Activated CD4-positive, alpha-beta T cell treated with anti-CD3 and anti-CD28 coated beads, Interleukin-2, amount 50 U/mL, for 24 hours (primary cell): ENCODE measurements around the gene PWP2.
"Not testable (repeated sequence)": the region's sequence is repeated elsewhere in the genome, so short reads cannot be mapped to it uniquely, and the experiment has no call there.

Source experiments
- DNase-seq, 2 donors: peaks; one replicate each; pipeline ENCODE4 v3.0.0-alpha.2; 2020; ENCODE audit warnings: low read depth in 1 of 2, low spot score in 1 of 2

Gene PWP2

GRCh38 chr21:44107026-44107501 is at the start of gene PWP2:
PWP2 (plus strand) TSS chr21:44107399; CDS start chr21:44107417, 18 bp downstream.
- not testable (repeated sequence) for DNase-seq

GRCh38 chr21:44057960-44058651 is 49.1 kb upstream of the PWP2 start:
- peak in 1 of 2 donors; percentile 14 for DNase-seq

GRCh38 chr21:44058652-44058964 is 48.6 kb upstream of the PWP2 start:
- no peak for DNase-seq

- DNase-seq = no peak
Measured at GRCh38 chr21:44058981-44059380, 48.2 kb upstream of the PWP2 start.

GRCh38 chr21:44059710-44060109 is 47.5 kb upstream of the PWP2 start:
- no peak for DNase-seq

GRCh38 chr21:44062380-44062779 is 44.8 kb upstream of the PWP2 start:
- no peak for DNase-seq

GRCh38 chr21:44063151-44063912 is 43.9 kb upstream of the PWP2 start:
- no peak for DNase-seq

GRCh38 chr21:44064852-44065403 is 42.3 kb upstream of the PWP2 start:
- DNase-seq = no peak

- DNase-seq = peak; percentile 24 to 71
Measured at GRCh38 chr21:44065428-44065827, 41.8 kb upstream of the PWP2 start.

- DNase-seq = no peak
Measured at GRCh38 chr21:44066116-44066515, 41.1 kb upstream of the PWP2 start.

GRCh38 chr21:44067011-44067839 is 40.0 kb upstream of the PWP2 start:
- DNase-seq = no peak

- no peak for DNase-seq
Measured at GRCh38 chr21:44070391-44070790, 36.8 kb upstream of the PWP2 start.

GRCh38 chr21:44071359-44072104 is 35.7 kb upstream of the PWP2 start:
- DNase-seq = no peak

- no peak for DNase-seq
Measured at GRCh38 chr21:44072111-44072510, 35.1 kb upstream of the PWP2 start.

- no peak for DNase-seq
Measured at GRCh38 chr21:44074315-44074958, 32.8 kb upstream of the PWP2 start.

- no peak for DNase-seq
Measured at GRCh38 chr21:44076316-44076715, 30.9 kb upstream of the PWP2 start.

GRCh38 chr21:44078411-44078981 is 28.7 kb upstream of the PWP2 start:
- DNase-seq = no peak

GRCh38 chr21:44079446-44079845 is 27.8 kb upstream of the PWP2 start:
- no peak for DNase-seq

GRCh38 chr21:44079846-44080245 is 27.4 kb upstream of the PWP2 start:
- no peak for DNase-seq
